K562 (cell line): ENCODE results near the gene MDH2.
"Not testable (repeated sequence)": the region's sequence is repeated elsewhere in the genome, so short reads cannot be mapped to it uniquely, and the experiment has no call there.

Experiments used
- BHLHE40 ChIP-seq: IDR thresholded peaks from 2 replicates; pipeline ENCODE4 v1.6.1; 2011; ENCODE audit warnings: low read length, improper control_type of control experiment
- HMG20B ChIP-seq: fragments of 250-450 bp; sonication (Bioruptor Pico); IDR thresholded peaks from 2 replicates; pipeline ENCODE4 v1.5.0; 2021; ENCODE audit warnings: mild to moderate bottlenecking
- MTA3 ChIP-seq: fragments of 450-650 bp; formaldehyde crosslinking; IDR thresholded peaks from 2 replicates; pipeline ENCODE4 v1.6.1; 2017; ENCODE audit warnings: mild to moderate bottlenecking, borderline replicate concordance
- RAD21 ChIP-seq, 2 experiments: fragments of 250-450 bp in 1 of 2; fragments of 450-650 bp in 1 of 2; sonication (Bioruptor Pico) in 1 of 2; formaldehyde crosslinking in 1 of 2; IDR thresholded peaks in 1 of 2; conservative IDR thresholded peaks in 1 of 2; 2 replicates each; pipeline versions ENCODE4 v1.4.0 to v1.8.0; 2020 to 2022; ENCODE audit warnings: mild to moderate bottlenecking in 2 of 2, moderate library complexity in 1 of 2
- ZKSCAN8 ChIP-seq: fragments of 200-800 bp; sonication (Bioruptor generic); IDR thresholded peaks from 2 replicates; pipeline ENCODE4 v1.6.1; 2016; ENCODE audit warnings: missing genetic modification characterization, missing compliant biosample characterization
- TF ChIP-seq, protein P1 (sequence below), 2 experiments: fragments of 150-350 bp in 1 of 2; IDR thresholded peaks; 2 replicates each; pipeline ENCODE4 v1.6.1; 2012 to 2016; ENCODE audit warnings: low read depth in 2 of 2, low read length in 2 of 2, mild to moderate bottlenecking in 1 of 2, moderate library complexity in 1 of 2

DNA sequence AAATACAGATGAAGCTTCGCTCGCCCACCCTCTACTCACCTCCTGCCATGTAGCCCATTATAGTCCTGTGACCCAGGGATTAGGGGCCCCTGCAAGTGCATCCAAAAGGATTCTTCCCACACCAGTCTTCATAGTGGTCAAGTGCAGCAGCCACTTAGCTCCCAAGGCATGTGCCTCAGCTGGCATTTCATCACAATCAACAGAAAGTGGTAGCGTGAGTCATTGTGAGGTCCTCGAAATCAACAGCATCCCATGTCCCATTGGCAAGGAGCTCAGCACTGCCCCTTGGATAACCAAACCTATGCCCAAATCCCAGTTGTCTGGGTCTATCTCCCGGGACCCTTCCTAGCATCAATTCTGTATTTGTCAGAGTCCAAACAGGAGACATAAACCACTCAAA, 45.6 kb downstream of the MDH2 start:
- not testable (repeated sequence) for TF ChIP-seq MTA3; RAD21 (CRISPR knock-in tag; conservative IDR thresholded peaks at IDR 0.05 in 1 of 2, IDR thresholded peaks at IDR 0.05 in 1 of 2); ZKSCAN8; BHLHE40; HMG20B (CRISPR knock-in tag)
- TF ChIP-seq, protein P1, sequence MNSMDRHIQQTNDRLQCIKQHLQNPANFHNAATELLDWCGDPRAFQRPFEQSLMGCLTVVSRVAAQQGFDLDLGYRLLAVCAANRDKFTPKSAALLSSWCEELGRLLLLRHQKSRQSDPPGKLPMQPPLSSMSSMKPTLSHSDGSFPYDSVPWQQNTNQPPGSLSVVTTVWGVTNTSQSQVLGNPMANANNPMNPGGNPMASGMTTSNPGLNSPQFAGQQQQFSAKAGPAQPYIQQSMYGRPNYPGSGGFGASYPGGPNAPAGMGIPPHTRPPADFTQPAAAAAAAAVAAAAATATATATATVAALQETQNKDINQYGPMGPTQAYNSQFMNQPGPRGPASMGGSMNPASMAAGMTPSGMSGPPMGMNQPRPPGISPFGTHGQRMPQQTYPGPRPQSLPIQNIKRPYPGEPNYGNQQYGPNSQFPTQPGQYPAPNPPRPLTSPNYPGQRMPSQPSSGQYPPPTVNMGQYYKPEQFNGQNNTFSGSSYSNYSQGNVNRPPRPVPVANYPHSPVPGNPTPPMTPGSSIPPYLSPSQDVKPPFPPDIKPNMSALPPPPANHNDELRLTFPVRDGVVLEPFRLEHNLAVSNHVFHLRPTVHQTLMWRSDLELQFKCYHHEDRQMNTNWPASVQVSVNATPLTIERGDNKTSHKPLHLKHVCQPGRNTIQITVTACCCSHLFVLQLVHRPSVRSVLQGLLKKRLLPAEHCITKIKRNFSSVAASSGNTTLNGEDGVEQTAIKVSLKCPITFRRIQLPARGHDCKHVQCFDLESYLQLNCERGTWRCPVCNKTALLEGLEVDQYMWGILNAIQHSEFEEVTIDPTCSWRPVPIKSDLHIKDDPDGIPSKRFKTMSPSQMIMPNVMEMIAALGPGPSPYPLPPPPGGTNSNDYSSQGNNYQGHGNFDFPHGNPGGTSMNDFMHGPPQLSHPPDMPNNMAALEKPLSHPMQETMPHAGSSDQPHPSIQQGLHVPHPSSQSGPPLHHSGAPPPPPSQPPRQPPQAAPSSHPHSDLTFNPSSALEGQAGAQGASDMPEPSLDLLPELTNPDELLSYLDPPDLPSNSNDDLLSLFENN (IDR thresholded peaks at IDR 0.05; ENCODE audit: low read depth in 2 of 2, low read length in 2 of 2) = not testable (repeated sequence)
